Measurements from ENCODE around the gene C16orf74. TPM values are rescaled to one million over a fixed set of nuclear protein-coding genes. Genes with fewer than 3 reads are reported as not detected.

C16orf74 gene
- total and polyA plus RNA-seq, 7 donors: 0.60 to 8.3 (median 1.4) TPM; not detected in 1

GRCh38 chr16:85712801-85713200 lies 38.1 kb downstream of the C16orf74 start:
- WGBS, 2 donors: 19 to 61% methylated on average over 9 of the region's 9 CpGs
- no peaks in the 10 kb centered on the region for H3K27me3 ChIP-seq
- DNase-seq: no peak
- peaks cover 0 to 6% (median 0%) of the 10 kb centered on the region in 4 donors for H3K9me3 ChIP-seq
- no peak overlapping the region for H3K27ac ChIP-seq
- no peak overlapping the region for H3K4me3 ChIP-seq
- no peaks in the 10 kb centered on the region for H3K36me3 ChIP-seq
- intact Hi-C loops (cut with DNase I): loop anchor here (10.0 kb wide), 2 partner anchors 318 to 598 kb away; partner anchors contain the start of gene CIBAR2
- no peak for TF ChIP-seq POLR2AphosphoS5 (IDR thresholded peaks at IDR 0.05)
- no peak for TF ChIP-seq POLR2A (IDR thresholded peaks at IDR 0.05)
- TF ChIP-seq CTCF (IDR thresholded peaks at IDR 0.05): no peak
- TF ChIP-seq EP300 (IDR thresholded peaks at IDR 0.05): no peak
- peaks cover 0 to 12% (median 3%) of the 10 kb centered on the region in 4 donors for H3K4me1 ChIP-seq

GRCh38 chr16:85711982-85712587 lies 38.8 kb downstream of the C16orf74 start:
- no peaks in the 10 kb centered on the region for H3K27me3 ChIP-seq
- H3K9me3 ChIP-seq: peaks cover 0 to 6% (median 0%) of the 10 kb centered on the region in 4 donors
- H3K27ac ChIP-seq: no peak overlapping the region
- WGBS, 2 donors: 81 to 92% methylated on average over 6 of the region's 6 CpGs
- H3K4me3 ChIP-seq: no peak overlapping the region
- H3K4me1 ChIP-seq: peaks cover 0 to 5% (median 0%) of the 10 kb centered on the region in 4 donors
- TF ChIP-seq EP300 (IDR thresholded peaks at IDR 0.05) (no peak), POLR2AphosphoS5 (IDR thresholded peaks at IDR 0.05) (no peak), CTCF (IDR thresholded peaks at IDR 0.05) (no peak), POLR2A (IDR thresholded peaks at IDR 0.05) (no peak)
- intact Hi-C loops (cut with DNase I): loop anchor here (10.0 kb wide), 2 partner anchors 317 to 597 kb away; partner anchors contain the start of gene CIBAR2
- no peak for DNase-seq
- H3K36me3 ChIP-seq: no peaks in the 10 kb centered on the region

- H3K9me3 ChIP-seq: peaks cover 0 to 6% (median 0%) of the 10 kb centered on the region in 4 donors
- WGBS, 2 donors: 88 to 93% methylated on average over 9 of the region's 9 CpGs
- intact Hi-C loops (cut with DNase I): loop anchor here (10.0 kb wide), 2 partner anchors 316 to 596 kb away; partner anchors contain the start of gene CIBAR2
- H3K36me3 ChIP-seq: no peaks in the 10 kb centered on the region
- no peak overlapping the region for H3K27ac ChIP-seq
- TF ChIP-seq CTCF (IDR thresholded peaks at IDR 0.05) (no peak), POLR2AphosphoS5 (IDR thresholded peaks at IDR 0.05) (no peak), EP300 (IDR thresholded peaks at IDR 0.05) (no peak), POLR2A (IDR thresholded peaks at IDR 0.05) (no peak)
- no peak overlapping the region for H3K4me3 ChIP-seq
- no peaks in the 10 kb centered on the region for H3K27me3 ChIP-seq
- peaks cover 0 to 4% (median 0%) of the 10 kb centered on the region in 4 donors for H3K4me1 ChIP-seq
- DNase-seq: no peak
Observed at GRCh38 chr16:85710732-85711131, 40.2 kb downstream of the C16orf74 start.

- intact Hi-C loops (cut with DNase I): loop anchor here (10.0 kb wide), 2 partner anchors 315 to 595 kb away; partner anchors contain the start of gene CIBAR2
- DNase-seq: no peak
- TF ChIP-seq EP300 (IDR thresholded peaks at IDR 0.05) (no peak), POLR2AphosphoS5 (IDR thresholded peaks at IDR 0.05) (no peak), POLR2A (IDR thresholded peaks at IDR 0.05) (no peak), CTCF (IDR thresholded peaks at IDR 0.05) (no peak)
- Histone ChIP-seq H3K27me3 (no peaks in the 10 kb centered on the region), H3K27ac (no peak overlapping the region), H3K36me3 (no peaks in the 10 kb centered on the region), H3K9me3 (peaks cover 0 to 6% (median 0%) of the 10 kb centered on the region in 4 donors), H3K4me3 (no peak overlapping the region), H3K4me1 (no peaks in the 10 kb centered on the region)
- WGBS, 2 donors: 68 to 83% methylated on average over 53 of the region's 53 CpGs
Observed at GRCh38 chr16:85709766-85710585, 40.9 kb downstream of the C16orf74 start.
